ENCODE data around the gene TRPM2.

DNA sequence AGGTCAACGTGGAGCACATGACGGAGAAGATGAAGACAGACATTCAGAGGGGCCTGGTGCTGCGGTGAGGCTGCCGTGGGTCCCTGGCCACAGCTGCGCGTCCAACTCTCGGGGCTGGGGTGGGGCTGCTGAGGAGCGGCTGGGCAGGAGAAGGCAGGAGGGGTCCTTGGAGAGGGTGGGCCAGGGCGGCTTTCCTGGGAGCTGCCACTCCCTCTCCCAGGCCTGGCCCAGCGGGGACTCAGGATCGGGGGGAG, 28.6 kb upstream of the TRPM2 start:
- TF ChIP-seq CTCF (IDR thresholded peaks at IDR 0.05) (no peak), POLR2AphosphoS5 (IDR thresholded peaks at IDR 0.05) (no peak)
